SK-N-SH (cell line): ENCODE data around the gene SDK1.

Source experiments
- CHD2 ChIP-seq: fragments of 150-350 bp; IDR thresholded peaks from 2 replicates; pipeline ENCODE4 v1.6.1; 2018; ENCODE audit warnings: low read length; ENCODE audit not compliant: partially characterized antibody
- GABPA ChIP-seq: IDR thresholded peaks from 2 replicates; pipeline ENCODE4 v1.4.0; 2012; ENCODE audit warnings: low read depth, mild to moderate bottlenecking
- TAF1 ChIP-seq: IDR thresholded peaks from 2 replicates; pipeline ENCODE4 v1.6.1; 2012; ENCODE audit warnings: low read depth, mild to moderate bottlenecking, low read length, moderate library complexity, borderline replicate concordance
- TF ChIP-seq, protein P1 (sequence below): fragments of 200-600 bp; sonication (generic); IDR thresholded peaks from 2 replicates; pipeline ENCODE4 v1.6.1; 2017; ENCODE audit warnings: antibody characterized with exemption, mild to moderate bottlenecking, moderate library complexity

DNA sequence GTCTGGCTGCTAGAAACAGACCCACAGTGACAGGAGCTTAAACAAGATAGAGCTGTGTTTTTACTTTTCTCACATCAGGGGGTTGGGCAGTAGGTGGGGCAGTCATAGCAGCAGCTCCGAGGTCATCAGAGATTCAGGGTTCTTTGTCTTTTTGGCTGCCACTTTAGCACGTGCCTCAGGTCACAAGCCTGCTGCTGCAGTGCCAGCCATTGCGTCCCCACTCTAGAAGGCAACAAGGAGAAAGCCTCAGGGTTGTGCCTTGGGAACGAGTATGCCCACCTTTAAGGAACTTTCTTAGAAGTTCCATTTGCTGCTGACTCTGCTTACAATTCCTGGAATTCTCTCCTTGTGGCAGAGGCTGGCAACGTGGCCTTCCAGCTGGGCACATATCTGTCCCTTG is 720.4 kb downstream of the SDK1 start:
- TF ChIP-seq, protein P1, sequence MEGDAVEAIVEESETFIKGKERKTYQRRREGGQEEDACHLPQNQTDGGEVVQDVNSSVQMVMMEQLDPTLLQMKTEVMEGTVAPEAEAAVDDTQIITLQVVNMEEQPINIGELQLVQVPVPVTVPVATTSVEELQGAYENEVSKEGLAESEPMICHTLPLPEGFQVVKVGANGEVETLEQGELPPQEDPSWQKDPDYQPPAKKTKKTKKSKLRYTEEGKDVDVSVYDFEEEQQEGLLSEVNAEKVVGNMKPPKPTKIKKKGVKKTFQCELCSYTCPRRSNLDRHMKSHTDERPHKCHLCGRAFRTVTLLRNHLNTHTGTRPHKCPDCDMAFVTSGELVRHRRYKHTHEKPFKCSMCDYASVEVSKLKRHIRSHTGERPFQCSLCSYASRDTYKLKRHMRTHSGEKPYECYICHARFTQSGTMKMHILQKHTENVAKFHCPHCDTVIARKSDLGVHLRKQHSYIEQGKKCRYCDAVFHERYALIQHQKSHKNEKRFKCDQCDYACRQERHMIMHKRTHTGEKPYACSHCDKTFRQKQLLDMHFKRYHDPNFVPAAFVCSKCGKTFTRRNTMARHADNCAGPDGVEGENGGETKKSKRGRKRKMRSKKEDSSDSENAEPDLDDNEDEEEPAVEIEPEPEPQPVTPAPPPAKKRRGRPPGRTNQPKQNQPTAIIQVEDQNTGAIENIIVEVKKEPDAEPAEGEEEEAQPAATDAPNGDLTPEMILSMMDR: no peak
- TF ChIP-seq TAF1 (no peak), CHD2 (no peak), GABPA (no peak)
